ENCODE results near the gene PTPRT.

DNA sequence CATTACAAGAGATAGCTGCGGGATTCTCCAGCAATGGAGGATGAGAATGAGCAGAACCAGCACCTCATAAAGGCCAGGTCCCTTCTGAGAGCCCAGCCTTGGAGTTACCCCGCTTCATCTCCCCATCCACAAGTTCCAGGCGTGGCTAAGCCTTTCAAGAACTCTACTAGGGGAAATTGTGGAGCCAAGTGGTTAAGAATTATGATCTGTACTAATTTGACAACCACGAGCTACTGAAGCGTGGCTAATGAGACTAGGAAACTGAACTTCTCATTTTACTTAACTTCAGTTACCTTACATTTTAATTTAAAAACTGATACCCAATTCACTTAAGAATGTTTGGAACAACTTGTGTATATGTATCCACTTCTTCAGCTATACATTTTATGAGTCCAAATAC is 401.0 kb downstream of the PTPRT start:
- TF ChIP-seq CBX3 (IDR thresholded peaks at IDR 0.05; ENCODE audit: borderline replicate concordance, low read depth) (no peak), KDM1A (IDR thresholded peaks at IDR 0.05; ENCODE audit: borderline replicate concordance) (no peak), POLR2AphosphoS2 (IDR thresholded peaks at IDR 0.05; ENCODE audit: low read depth, low read length) (no peak), RCOR1 (conservative IDR thresholded peaks at IDR 0.05; ENCODE audit: low read depth, low read length) (no peak), TBL1XR1 (IDR thresholded peaks at IDR 0.05; ENCODE audit: low read depth, low read length) (no peak), CREM (IDR thresholded peaks at IDR 0.05; ENCODE audit: low read depth) (no peak), YY1 (IDR thresholded peaks at IDR 0.05; ENCODE audit: low read depth, low read length) (no peak), SUPT20H (IDR thresholded peaks at IDR 0.05; ENCODE audit: borderline replicate concordance, control insufficient read depth, low read depth, low read length) (no peak)
- TF ChIP-seq, protein P1, sequence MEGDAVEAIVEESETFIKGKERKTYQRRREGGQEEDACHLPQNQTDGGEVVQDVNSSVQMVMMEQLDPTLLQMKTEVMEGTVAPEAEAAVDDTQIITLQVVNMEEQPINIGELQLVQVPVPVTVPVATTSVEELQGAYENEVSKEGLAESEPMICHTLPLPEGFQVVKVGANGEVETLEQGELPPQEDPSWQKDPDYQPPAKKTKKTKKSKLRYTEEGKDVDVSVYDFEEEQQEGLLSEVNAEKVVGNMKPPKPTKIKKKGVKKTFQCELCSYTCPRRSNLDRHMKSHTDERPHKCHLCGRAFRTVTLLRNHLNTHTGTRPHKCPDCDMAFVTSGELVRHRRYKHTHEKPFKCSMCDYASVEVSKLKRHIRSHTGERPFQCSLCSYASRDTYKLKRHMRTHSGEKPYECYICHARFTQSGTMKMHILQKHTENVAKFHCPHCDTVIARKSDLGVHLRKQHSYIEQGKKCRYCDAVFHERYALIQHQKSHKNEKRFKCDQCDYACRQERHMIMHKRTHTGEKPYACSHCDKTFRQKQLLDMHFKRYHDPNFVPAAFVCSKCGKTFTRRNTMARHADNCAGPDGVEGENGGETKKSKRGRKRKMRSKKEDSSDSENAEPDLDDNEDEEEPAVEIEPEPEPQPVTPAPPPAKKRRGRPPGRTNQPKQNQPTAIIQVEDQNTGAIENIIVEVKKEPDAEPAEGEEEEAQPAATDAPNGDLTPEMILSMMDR (IDR thresholded peaks at IDR 0.05 in 2 of 3, conservative IDR thresholded peaks at IDR 0.05 in 1 of 3; ENCODE audit: control insufficient read depth in 2 of 3, extremely low read depth in 1 of 3, insufficient read depth in 1 of 3, low read depth in 3 of 3, low read length in 3 of 3): no peak
- TF ChIP-seq, protein P2, sequence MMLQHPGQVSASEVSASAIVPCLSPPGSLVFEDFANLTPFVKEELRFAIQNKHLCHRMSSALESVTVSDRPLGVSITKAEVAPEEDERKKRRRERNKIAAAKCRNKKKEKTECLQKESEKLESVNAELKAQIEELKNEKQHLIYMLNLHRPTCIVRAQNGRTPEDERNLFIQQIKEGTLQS (IDR thresholded peaks at IDR 0.05; ENCODE audit: borderline replicate concordance, extremely low read depth, low read depth, low read length): no peak
- TF ChIP-seq, protein P3, sequence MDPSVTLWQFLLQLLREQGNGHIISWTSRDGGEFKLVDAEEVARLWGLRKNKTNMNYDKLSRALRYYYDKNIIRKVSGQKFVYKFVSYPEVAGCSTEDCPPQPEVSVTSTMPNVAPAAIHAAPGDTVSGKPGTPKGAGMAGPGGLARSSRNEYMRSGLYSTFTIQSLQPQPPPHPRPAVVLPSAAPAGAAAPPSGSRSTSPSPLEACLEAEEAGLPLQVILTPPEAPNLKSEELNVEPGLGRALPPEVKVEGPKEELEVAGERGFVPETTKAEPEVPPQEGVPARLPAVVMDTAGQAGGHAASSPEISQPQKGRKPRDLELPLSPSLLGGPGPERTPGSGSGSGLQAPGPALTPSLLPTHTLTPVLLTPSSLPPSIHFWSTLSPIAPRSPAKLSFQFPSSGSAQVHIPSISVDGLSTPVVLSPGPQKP (IDR thresholded peaks at IDR 0.05; ENCODE audit: low read depth, low read length): no peak
